Heart left ventricle (tissue), 13 donors: Measurements from ENCODE around the gene DIP2C.

ENCODE experiments used
- POLR2A ChIP-seq, 2 donors: fragments of 450-650 bp; IDR thresholded peaks; one replicate each; pipeline ENCODE4 v1.6.1; 2017; ENCODE audit warnings: antibody characterized with exemption in 2 of 2, mild to moderate bottlenecking in 2 of 2, moderate library complexity in 2 of 2
- TF ChIP-seq, protein P1 (sequence below), 12 donors: fragments of 200-600 bp; sonication (generic) in 4 of 12; IDR thresholded peaks; one replicate each; pipeline versions ENCODE4 v1.5.0 to v1.8.0; 2018 to 2022; ENCODE audit warnings: antibody characterized with exemption in 12 of 12, mild to moderate bottlenecking in 5 of 12
- donor health status: ischemic (EF 13 %, LVEDD 7.1; RV severe dilation, severe dysfunction).
- donor health status: DM: no; HTN: yes; CAD: no.
- donor health status: DM: no; HTN: no; CAD: no.
- donor health status: ischemic (EF 25% LVEDD 6.9; RV normal size, moderate dysfunction).
- donor health status: ischemic (EF 25% LVEDD 5.7; RV mildly dilated, moderate dysfunction).
- donor health status: ischemic (EF 35%, LVEDD 5.7; RV mildly dilated, moderate dysfunction).
- donor health status: nonischemic (EF 11% LVEDD 7.7; RV severe dilation, severe dysfunction).
- donor health status: DM: yes; HTN: yes; CAD: no.
- donor health status: PGD.
- donor health status: ischemic (EF 29% LVEDD 5.4; RV normal size, mild dysfunction).
- donor health status: nonischemic (EF 23%, LVEDD 6.1; RV moderate dilation, normal function).

DNA sequence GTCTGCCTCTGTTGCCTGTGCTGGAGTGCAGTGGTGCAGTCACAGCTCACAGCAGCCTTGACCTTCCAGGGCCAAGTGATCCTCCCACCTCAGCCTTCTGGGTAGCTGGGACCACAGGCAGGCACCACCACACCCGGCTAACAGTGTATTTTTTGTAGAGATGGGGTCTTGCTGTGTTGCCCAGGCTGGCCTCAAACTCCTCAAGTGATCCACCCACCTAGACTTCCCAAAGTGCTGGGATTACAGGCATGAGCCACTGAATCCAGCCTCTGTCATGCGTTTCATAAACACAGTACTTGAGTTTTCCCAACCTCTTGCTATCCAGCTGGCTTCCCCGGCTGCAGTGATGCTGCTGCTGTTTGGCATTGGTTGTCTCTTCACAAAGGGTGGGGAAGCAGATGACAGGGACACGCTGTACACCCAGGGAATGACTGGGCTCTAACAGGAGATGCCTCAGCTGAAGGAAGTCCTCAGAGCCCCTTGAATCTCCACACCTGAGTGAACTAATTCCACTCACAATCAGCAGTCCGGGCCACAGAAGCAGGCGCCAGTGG lies 191.5 kb downstream of the DIP2C start:
- TF ChIP-seq POLR2A (IDR thresholded peaks at IDR 0.05) = no peak
- TF ChIP-seq, protein P1, sequence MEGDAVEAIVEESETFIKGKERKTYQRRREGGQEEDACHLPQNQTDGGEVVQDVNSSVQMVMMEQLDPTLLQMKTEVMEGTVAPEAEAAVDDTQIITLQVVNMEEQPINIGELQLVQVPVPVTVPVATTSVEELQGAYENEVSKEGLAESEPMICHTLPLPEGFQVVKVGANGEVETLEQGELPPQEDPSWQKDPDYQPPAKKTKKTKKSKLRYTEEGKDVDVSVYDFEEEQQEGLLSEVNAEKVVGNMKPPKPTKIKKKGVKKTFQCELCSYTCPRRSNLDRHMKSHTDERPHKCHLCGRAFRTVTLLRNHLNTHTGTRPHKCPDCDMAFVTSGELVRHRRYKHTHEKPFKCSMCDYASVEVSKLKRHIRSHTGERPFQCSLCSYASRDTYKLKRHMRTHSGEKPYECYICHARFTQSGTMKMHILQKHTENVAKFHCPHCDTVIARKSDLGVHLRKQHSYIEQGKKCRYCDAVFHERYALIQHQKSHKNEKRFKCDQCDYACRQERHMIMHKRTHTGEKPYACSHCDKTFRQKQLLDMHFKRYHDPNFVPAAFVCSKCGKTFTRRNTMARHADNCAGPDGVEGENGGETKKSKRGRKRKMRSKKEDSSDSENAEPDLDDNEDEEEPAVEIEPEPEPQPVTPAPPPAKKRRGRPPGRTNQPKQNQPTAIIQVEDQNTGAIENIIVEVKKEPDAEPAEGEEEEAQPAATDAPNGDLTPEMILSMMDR (IDR thresholded peaks at IDR 0.05) = no peak
